ENCODE measurements around the gene FAM98B. TPM values are rescaled to one million over a fixed set of nuclear protein-coding genes. Genes with fewer than 3 reads are reported as not detected.

Gene FAM98B
- total and polyA plus RNA-seq, 2 donors (not counting 1 experiment from before 2014, with no cell fraction given), result 1.4 to 21.5 TPM

- Mint-ChIP-seq H3K9me3 (ENCODE audit: insufficient read depth) (no peaks in the 10 kb centered on the region), H3K27ac (no peak overlapping the region), H3K4me3 (no peak overlapping the region), H3K4me1 (no peaks in the 10 kb centered on the region), H3K27me3 (no peaks in the 10 kb centered on the region)
- H3K27ac ChIP-seq (ENCODE audit: low read length in 2 of 2), result peak overlapping the region in 1 of 2 donors; percentile 2
- H4K20me1 ChIP-seq (ENCODE audit: control insufficient read depth, insufficient read depth, low read length, poor library complexity, severe bottlenecking), result no peaks in the 10 kb centered on the region
- CTCF ChIA-PET, result interaction anchor here (0.7 to 0.8 kb wide), 3 partner anchors 47 to 212 kb away, joined by 3 to 4 read pairs (median 3); no protein-coding TSS in a partner anchor
- H3K9ac ChIP-seq (ENCODE audit: low read length), result no peak overlapping the region
- H2AFZ ChIP-seq (ENCODE audit: insufficient read depth, low read depth, low read length, poor library complexity, severe bottlenecking), result no peak overlapping the region
- ATAC-seq (ENCODE audit: low read depth) (no peak), DNase-seq (no peak)
- no peaks in the 10 kb centered on the region for H3K27me3 ChIP-seq (replicated peaks in 1 of 4; ENCODE audit: control extremely low read depth in 1 of 4, control insufficient read depth in 3 of 4, insufficient read depth in 4 of 4, low read length in 3 of 4)
- no peaks in the 10 kb centered on the region for H3K9me3 ChIP-seq (ENCODE audit: control extremely low read depth in 1 of 3, control insufficient read depth in 2 of 3, insufficient read depth in 1 of 3, low read length in 2 of 3)
- TF ChIP-seq, protein P1, sequence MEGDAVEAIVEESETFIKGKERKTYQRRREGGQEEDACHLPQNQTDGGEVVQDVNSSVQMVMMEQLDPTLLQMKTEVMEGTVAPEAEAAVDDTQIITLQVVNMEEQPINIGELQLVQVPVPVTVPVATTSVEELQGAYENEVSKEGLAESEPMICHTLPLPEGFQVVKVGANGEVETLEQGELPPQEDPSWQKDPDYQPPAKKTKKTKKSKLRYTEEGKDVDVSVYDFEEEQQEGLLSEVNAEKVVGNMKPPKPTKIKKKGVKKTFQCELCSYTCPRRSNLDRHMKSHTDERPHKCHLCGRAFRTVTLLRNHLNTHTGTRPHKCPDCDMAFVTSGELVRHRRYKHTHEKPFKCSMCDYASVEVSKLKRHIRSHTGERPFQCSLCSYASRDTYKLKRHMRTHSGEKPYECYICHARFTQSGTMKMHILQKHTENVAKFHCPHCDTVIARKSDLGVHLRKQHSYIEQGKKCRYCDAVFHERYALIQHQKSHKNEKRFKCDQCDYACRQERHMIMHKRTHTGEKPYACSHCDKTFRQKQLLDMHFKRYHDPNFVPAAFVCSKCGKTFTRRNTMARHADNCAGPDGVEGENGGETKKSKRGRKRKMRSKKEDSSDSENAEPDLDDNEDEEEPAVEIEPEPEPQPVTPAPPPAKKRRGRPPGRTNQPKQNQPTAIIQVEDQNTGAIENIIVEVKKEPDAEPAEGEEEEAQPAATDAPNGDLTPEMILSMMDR (IDR thresholded peaks at IDR 0.05), result no peak
- no peak for TF ChIP-seq EZH2 (IDR thresholded peaks at IDR 0.05; ENCODE audit: borderline replicate concordance, insufficient read depth, low read depth, low read length, poor library complexity, severe bottlenecking)
- intact Hi-C loops (cut with micrococcal nuclease), result no loop called here
- peaks cover 8 to 11% of the 10 kb centered on the region in 2 experiments for H3K36me3 ChIP-seq (replicated peaks in 1 of 2; ENCODE audit: control extremely low read depth in 1 of 2, control insufficient read depth in 1 of 2, extremely low read depth in 1 of 2, insufficient read depth in 2 of 2, low read length in 1 of 2)
- no peak overlapping the region for H3K4me3 ChIP-seq (ENCODE audit: control extremely low read depth in 1 of 5, extremely low read depth in 1 of 5, insufficient read depth in 1 of 5, low read depth in 2 of 5, low read length in 4 of 5)
- no CpG with 5 or more reads among the region's 1 CpG for WGBS (ENCODE audit: insufficient coverage)
- H3K4me2 ChIP-seq (replicated peaks; ENCODE audit: low read depth, low read length, poor library complexity, severe bottlenecking), result no peak overlapping the region
- no peaks in the 10 kb centered on the region for H3K79me2 ChIP-seq (ENCODE audit: control insufficient read depth, insufficient read depth, low read length)
- H3K4me1 ChIP-seq (ENCODE audit: control insufficient read depth in 2 of 2, insufficient read depth in 2 of 2, low read length in 2 of 2), result no peaks in the 10 kb centered on the region
- POLR2A ChIA-PET, result no interaction called here
These were observed 33.5 kb downstream of the FAM98B start for GRCh38 chr15:38487378-38487777.

DNA sequence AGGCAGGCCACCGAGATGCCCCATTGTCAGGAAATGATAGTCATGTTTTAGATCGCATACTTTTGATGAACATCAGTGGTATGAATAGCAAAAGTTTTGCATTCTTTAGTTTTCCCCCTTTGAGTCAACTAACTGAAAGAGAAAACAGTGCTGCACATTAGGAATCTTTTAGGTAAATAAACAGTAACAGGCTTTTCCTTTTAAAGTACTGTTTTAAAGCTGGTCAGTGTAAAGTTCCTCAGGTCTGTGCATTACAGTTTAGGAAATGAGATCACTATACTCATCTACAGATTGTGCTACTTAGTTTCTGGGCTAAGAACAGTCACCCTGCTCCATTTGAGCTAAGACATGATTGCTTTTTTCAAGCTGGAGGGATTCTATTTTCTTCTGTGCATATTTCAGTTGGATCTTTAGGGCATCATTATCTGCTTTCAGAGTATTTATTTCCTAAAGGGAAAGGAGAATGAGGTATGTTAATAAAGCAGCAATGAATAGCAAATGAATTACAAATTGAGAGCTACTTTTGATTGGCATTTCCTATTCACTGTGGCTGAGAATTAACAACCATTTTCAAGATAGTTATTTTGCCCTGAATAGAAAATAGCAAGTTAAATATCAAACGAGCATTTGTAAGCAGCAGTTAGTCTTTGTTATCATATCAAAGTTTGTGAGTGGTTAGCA is 36.5 kb downstream of the FAM98B start:
- intact Hi-C loops (cut with micrococcal nuclease), result no loop called here

More for the DNA sequence above, 36.5 kb downstream of the FAM98B start:
- no peaks in the 10 kb centered on the region for H3K79me2 ChIP-seq (ENCODE audit: control insufficient read depth, insufficient read depth, low read length)
- no peaks in the 10 kb centered on the region for H4K20me1 ChIP-seq (ENCODE audit: control insufficient read depth, insufficient read depth, low read length, poor library complexity, severe bottlenecking)
- H3K9me3 ChIP-seq (ENCODE audit: control extremely low read depth in 1 of 3, control insufficient read depth in 2 of 3, insufficient read depth in 1 of 3, low read length in 2 of 3), result no peaks in the 10 kb centered on the region
- no peak overlapping the region for H3K27ac Mint-ChIP-seq
- no peaks in the 10 kb centered on the region for H3K4me1 Mint-ChIP-seq
- H3K27me3 Mint-ChIP-seq, result no peaks in the 10 kb centered on the region
- WGBS (ENCODE audit: insufficient coverage), result 80% methylated on average over 1 of the region's 3 CpGs
- ChIA-PET POLR2A (no interaction called here), CTCF (interaction anchor here (1.1 to 3.2 kb wide), 4 partner anchors 9 to 209 kb away, joined by 3 to 12 read pairs (median 6); no protein-coding TSS in a partner anchor)
- no peak overlapping the region for H3K27ac ChIP-seq (ENCODE audit: low read length in 2 of 2)
- H3K9me3 Mint-ChIP-seq (ENCODE audit: insufficient read depth), result no peaks in the 10 kb centered on the region
- H3K27me3 ChIP-seq (replicated peaks in 1 of 4; ENCODE audit: control extremely low read depth in 1 of 4, control insufficient read depth in 3 of 4, insufficient read depth in 4 of 4, low read length in 3 of 4), result no peaks in the 10 kb centered on the region
- H3K4me1 ChIP-seq (ENCODE audit: control insufficient read depth in 2 of 2, insufficient read depth in 2 of 2, low read length in 2 of 2), result no peaks in the 10 kb centered on the region
- DNase-seq (no peak), ATAC-seq (ENCODE audit: low read depth) (no peak)
- H3K4me2 ChIP-seq (replicated peaks; ENCODE audit: low read depth, low read length, poor library complexity, severe bottlenecking), result no peak overlapping the region
- H3K36me3 ChIP-seq (replicated peaks in 1 of 2; ENCODE audit: control extremely low read depth in 1 of 2, control insufficient read depth in 1 of 2, extremely low read depth in 1 of 2, insufficient read depth in 2 of 2, low read length in 1 of 2), result peaks cover 18 to 24% of the 10 kb centered on the region in 2 experiments
- H2AFZ ChIP-seq (ENCODE audit: insufficient read depth, low read depth, low read length, poor library complexity, severe bottlenecking), result no peak overlapping the region
- H3K4me3 ChIP-seq (ENCODE audit: control extremely low read depth in 1 of 5, extremely low read depth in 1 of 5, insufficient read depth in 1 of 5, low read depth in 2 of 5, low read length in 4 of 5), result no peak overlapping the region
- no peak for TF ChIP-seq EZH2 (IDR thresholded peaks at IDR 0.05; ENCODE audit: borderline replicate concordance, insufficient read depth, low read depth, low read length, poor library complexity, severe bottlenecking)
- TF ChIP-seq, protein P1 (IDR thresholded peaks at IDR 0.05), result no peak
- no peak overlapping the region for H3K4me3 Mint-ChIP-seq
- H3K9ac ChIP-seq (ENCODE audit: low read length), result no peak overlapping the region

All from B cell (primary cell).